Astrocyte (in vitro differentiated cells and primary cell): ENCODE results near the gene A3GALT2.

Experiments used
- EZH2 ChIP-seq: IDR thresholded peaks from 2 replicates; pipeline ENCODE4 v1.6.1; 2012; ENCODE audit warnings: mild to moderate bottlenecking, low read length, inconsistent platforms; ENCODE audit not compliant: insufficient read depth
- TF ChIP-seq, protein P1 (sequence below): IDR thresholded peaks from 2 replicates; pipeline ENCODE4 v1.5.1; 2011; ENCODE audit warnings: low read depth, mild to moderate bottlenecking, inconsistent platforms, low read length, moderate library complexity; ENCODE audit not compliant: insufficient read depth

DNA sequence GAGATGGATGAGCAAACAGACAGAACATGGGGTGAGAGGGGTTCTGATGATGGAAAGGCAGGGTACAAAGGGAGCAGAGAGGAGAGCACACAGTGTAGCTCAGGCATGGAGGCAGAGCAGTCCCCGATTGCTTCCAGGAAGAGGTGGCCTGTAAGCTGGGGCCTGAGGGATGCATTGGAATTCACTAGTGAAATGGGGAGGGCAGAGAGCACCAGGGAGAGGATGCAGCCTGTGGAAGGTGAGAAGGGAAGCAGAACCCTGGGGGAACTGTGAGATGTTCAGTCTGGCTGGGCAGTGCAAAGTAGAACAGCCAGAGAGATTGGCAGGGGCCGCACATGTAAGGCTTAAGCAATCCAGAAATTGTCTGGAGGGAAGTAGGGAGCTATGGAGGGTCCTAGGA is 52.4 kb downstream of the A3GALT2 start:
- TF ChIP-seq, protein P1, sequence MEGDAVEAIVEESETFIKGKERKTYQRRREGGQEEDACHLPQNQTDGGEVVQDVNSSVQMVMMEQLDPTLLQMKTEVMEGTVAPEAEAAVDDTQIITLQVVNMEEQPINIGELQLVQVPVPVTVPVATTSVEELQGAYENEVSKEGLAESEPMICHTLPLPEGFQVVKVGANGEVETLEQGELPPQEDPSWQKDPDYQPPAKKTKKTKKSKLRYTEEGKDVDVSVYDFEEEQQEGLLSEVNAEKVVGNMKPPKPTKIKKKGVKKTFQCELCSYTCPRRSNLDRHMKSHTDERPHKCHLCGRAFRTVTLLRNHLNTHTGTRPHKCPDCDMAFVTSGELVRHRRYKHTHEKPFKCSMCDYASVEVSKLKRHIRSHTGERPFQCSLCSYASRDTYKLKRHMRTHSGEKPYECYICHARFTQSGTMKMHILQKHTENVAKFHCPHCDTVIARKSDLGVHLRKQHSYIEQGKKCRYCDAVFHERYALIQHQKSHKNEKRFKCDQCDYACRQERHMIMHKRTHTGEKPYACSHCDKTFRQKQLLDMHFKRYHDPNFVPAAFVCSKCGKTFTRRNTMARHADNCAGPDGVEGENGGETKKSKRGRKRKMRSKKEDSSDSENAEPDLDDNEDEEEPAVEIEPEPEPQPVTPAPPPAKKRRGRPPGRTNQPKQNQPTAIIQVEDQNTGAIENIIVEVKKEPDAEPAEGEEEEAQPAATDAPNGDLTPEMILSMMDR, result no peak
- no peak for TF ChIP-seq EZH2
